ENCODE measurements around the gene LRRC75B. TPM values are rescaled to one million over a fixed set of nuclear protein-coding genes. Genes with fewer than 3 reads are reported as not detected.
A peak's percentile ranks its signal among the peaks of the same experiment; 100 is the strongest.

Gene LRRC75B
- total and polyA plus RNA-seq, 10 donors, result 2.9 to 6.7 (median 5.4) TPM

DNA sequence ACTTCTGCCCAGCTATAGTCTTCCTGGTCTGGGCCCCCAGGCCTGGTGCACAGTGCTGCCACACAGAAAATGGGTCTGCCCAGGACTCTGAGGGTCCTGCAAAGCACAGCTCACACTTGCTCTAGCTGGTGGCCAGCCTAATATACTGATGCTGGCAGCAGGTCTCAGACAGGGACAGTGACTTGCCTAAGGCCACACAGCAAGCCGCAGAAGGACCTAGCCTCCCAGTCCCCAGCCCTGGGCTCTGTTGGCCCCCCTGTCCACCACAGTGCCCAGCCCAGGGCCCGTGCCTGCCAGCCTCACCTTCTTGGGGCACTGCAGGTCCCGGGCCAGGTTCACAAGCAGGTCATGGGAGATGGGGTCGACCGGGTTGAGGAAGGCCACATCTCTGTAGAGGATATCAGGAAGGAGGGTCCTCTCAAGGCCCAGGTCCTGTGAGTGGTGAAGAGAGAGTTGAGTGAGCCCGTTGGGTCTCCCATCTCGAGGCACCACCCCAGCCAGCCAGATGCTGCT is 3.3 kb downstream of the LRRC75B start:
- Histone ChIP-seq H3K4me3 (no peak overlapping the region), H3K27ac (no peak overlapping the region), H3K4me1 (peaks cover 0 to 29% (median 15%) of the 10 kb centered on the region in 6 donors), H3K36me3 (peaks cover 0 to 37% (median 5%) of the 10 kb centered on the region in 6 donors), H3K27me3 (replicated peaks in 1 of 7) (peaks cover 0 to 19% (median 0%) of the 10 kb centered on the region in 7 donors), H3K9me3 (no peaks in the 10 kb centered on the region)
- intact Hi-C loops (cut with DNase I; ENCODE audit: low total_unique reads), result no loop called here
- TF ChIP-seq, protein P1, sequence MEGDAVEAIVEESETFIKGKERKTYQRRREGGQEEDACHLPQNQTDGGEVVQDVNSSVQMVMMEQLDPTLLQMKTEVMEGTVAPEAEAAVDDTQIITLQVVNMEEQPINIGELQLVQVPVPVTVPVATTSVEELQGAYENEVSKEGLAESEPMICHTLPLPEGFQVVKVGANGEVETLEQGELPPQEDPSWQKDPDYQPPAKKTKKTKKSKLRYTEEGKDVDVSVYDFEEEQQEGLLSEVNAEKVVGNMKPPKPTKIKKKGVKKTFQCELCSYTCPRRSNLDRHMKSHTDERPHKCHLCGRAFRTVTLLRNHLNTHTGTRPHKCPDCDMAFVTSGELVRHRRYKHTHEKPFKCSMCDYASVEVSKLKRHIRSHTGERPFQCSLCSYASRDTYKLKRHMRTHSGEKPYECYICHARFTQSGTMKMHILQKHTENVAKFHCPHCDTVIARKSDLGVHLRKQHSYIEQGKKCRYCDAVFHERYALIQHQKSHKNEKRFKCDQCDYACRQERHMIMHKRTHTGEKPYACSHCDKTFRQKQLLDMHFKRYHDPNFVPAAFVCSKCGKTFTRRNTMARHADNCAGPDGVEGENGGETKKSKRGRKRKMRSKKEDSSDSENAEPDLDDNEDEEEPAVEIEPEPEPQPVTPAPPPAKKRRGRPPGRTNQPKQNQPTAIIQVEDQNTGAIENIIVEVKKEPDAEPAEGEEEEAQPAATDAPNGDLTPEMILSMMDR (IDR thresholded peaks at IDR 0.05 in 8 of 11, conservative IDR thresholded peaks at IDR 0.05 in 3 of 11), result no peak
- no peak for TF ChIP-seq POLR2A (IDR thresholded peaks at IDR 0.05)
- TF ChIP-seq POLR2AphosphoS5 (IDR thresholded peaks at IDR 0.05), result no peak
- WGBS, 5 donors, result 83 to 93% (median 89%) methylated on average over 5 to 7 of the region's 7 CpGs
- DNase-seq, result no peak

DNA sequence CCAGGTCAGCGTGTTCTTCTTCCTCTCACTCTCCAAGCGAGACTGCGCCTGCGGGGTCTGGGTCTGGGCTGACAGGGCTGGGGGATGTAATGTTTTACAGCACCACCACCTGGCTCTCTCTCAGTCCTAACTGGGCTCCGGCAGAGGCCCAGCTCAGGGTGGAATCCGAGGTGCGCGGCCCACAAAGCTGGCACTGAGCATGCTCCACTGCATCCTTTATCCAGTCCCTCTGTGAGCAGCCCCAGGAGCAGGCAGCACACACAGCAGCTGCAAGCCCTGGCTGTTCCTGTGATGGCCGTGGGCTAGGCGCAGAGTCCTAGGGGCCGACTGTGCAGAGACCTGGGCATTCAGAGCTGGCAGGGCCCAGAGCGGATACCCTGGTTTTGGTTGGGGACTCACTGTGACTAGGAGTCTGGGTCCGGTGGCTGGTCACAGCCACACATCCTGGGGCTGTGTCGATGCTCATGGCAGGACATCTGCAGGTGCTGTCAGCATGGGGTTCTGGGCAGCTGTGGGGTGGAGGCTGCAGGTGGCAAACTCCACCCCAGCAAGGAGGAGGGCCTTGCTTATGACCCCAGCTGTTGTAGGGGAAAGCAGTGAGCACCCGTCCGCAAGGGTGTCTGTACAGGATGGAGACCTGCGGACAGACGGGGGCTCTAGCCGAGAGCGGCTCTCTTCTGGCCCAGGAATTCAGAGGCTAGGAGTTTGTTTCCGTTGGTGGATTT is 4.0 kb downstream of the LRRC75B start:
- Histone ChIP-seq H3K27me3 (replicated peaks in 1 of 7) (peaks cover 0 to 19% (median 0%) of the 10 kb centered on the region in 7 donors), H3K9me3 (no peaks in the 10 kb centered on the region), H3K4me1 (peaks cover 0 to 33% (median 15%) of the 10 kb centered on the region in 6 donors), H3K27ac (no peak overlapping the region), H3K36me3 (peaks cover 0 to 37% (median 5%) of the 10 kb centered on the region in 6 donors), H3K4me3 (no peak overlapping the region)
- no peak for TF ChIP-seq POLR2AphosphoS5 (IDR thresholded peaks at IDR 0.05)
- TF ChIP-seq, protein P1 (IDR thresholded peaks at IDR 0.05 in 8 of 11, conservative IDR thresholded peaks at IDR 0.05 in 3 of 11), result no peak
- no peak for TF ChIP-seq POLR2A (IDR thresholded peaks at IDR 0.05)
- intact Hi-C loops (cut with DNase I; ENCODE audit: low total_unique reads), result no loop called here
- 76 to 93% (median 86%) methylated on average over 5 to 21 of the region's 21 CpGs for WGBS, 5 donors
- no peak for DNase-seq

DNA sequence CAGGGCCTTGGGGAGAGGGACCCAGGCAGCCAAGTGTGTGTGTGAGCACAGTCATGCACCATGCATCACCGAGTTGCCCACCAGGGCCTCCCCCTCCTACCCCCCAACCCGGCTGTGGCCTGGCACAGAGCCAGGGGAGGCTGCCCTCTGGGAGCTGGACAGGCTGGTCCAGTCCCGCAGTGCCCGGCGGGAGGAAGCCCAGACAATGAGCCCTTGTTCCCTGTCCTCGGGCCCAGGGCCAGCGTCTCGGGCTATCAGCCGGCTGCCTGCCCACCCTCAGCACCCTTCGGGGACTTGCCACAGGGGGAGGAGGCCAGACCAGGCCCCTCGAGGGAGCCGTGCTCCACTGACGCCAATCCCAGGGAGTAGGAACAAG is 4.5 kb downstream of the LRRC75B start:
- Histone ChIP-seq H3K9me3 (no peaks in the 10 kb centered on the region), H3K27ac (no peak overlapping the region), H3K4me1 (peaks cover 0 to 33% (median 11%) of the 10 kb centered on the region in 6 donors), H3K4me3 (no peak overlapping the region), H3K27me3 (replicated peaks in 1 of 7) (peaks cover 0 to 18% (median 0%) of the 10 kb centered on the region in 7 donors), H3K36me3 (peaks cover 0 to 37% (median 5%) of the 10 kb centered on the region in 6 donors)
- intact Hi-C loops (cut with DNase I; ENCODE audit: low total_unique reads), result no loop called here
- no peak for DNase-seq
- 53 to 83% (median 68%) methylated on average over 8 to 13 of the region's 13 CpGs for WGBS, 5 donors
- TF ChIP-seq POLR2A (IDR thresholded peaks at IDR 0.05) (no peak), POLR2AphosphoS5 (IDR thresholded peaks at IDR 0.05) (peak in 1 of 3 donors; percentile 22)
- TF ChIP-seq, protein P1 (IDR thresholded peaks at IDR 0.05 in 8 of 11, conservative IDR thresholded peaks at IDR 0.05 in 3 of 11), result no peak

DNA sequence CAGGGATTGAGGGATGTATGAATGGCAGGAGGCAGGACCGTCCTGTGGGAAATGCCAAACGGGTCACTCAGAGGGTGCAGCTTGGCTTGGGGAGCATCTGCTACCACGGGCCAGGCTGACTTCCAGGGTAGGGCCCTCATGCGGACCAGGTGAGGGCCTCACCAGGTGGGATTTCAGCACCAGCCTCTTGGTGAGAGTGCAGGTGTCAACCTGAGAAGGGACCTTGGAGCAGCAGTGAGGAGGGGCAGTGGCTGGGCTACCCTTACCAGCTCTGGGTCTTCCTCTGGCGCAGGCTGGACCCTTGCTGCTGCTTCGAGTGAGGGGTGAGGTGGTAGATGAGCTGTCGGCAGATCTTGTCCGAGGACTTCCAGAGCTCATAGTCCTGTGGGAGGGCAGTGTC is 4.9 kb downstream of the LRRC75B start:
- 83 to 90% (median 86%) methylated on average over 4 to 8 of the region's 8 CpGs for WGBS, 5 donors
- intact Hi-C loops (cut with DNase I; ENCODE audit: low total_unique reads), result no loop called here

More for the DNA sequence above, 4.9 kb downstream of the LRRC75B start:
- Histone ChIP-seq H3K27me3 (replicated peaks in 1 of 7) (peaks cover 0 to 14% (median 0%) of the 10 kb centered on the region in 7 donors), H3K27ac (no peak overlapping the region), H3K4me1 (peaks cover 0 to 30% (median 7%) of the 10 kb centered on the region in 6 donors), H3K36me3 (peaks cover 0 to 37% (median 5%) of the 10 kb centered on the region in 6 donors), H3K9me3 (no peaks in the 10 kb centered on the region), H3K4me3 (no peak overlapping the region)
- TF ChIP-seq POLR2AphosphoS5 (IDR thresholded peaks at IDR 0.05) (no peak), POLR2A (IDR thresholded peaks at IDR 0.05) (no peak)
- TF ChIP-seq, protein P1 (IDR thresholded peaks at IDR 0.05 in 8 of 11, conservative IDR thresholded peaks at IDR 0.05 in 3 of 11), result no peak
- DNase-seq, result no peak
